GM19099 (cell line): ENCODE results near the gene LDLRAD3.

Experiments
- POLR2A ChIP-seq: IDR thresholded peaks from 3 replicates; pipeline ENCODE4 v1.6.1; 2011; ENCODE audit warnings: low read depth; ENCODE audit not compliant: insufficient read length; ENCODE audit errors: extremely low read depth

LDLRAD3 gene

DNA sequence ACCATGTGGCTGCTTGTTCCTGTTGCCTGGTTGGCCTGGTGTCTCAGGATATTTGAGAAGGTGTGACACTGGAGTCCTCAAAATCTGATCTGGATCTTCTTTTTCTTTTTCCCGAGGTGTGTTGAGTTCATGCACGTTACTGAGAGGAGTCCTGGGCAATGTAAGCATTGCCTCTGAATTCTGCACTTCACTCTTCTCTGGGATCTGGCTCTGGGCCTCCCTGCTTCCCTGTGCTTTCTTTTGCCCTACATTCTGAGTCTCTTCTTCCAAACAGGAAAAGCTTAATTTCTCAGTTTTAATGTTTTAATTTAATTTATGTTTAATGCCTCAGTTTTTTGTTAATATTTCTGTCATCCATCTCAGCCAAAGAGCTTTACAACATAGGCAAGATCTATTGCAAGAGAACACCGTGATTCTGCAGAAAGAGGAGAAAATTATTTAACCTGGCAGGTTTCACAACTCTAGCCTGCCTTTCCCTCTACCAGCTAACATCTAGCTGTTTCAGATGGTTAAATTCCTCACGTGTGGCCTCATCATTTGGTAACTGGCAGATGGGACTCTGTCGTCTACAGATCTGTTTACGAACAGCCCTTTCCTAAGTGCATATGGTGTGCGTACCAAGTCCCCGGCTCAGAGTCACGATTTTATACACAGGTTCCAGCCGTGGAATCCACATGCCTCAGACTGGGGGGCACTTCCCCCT is 24.7 kb downstream of the LDLRAD3 start:
- no peak for TF ChIP-seq POLR2A

DNA sequence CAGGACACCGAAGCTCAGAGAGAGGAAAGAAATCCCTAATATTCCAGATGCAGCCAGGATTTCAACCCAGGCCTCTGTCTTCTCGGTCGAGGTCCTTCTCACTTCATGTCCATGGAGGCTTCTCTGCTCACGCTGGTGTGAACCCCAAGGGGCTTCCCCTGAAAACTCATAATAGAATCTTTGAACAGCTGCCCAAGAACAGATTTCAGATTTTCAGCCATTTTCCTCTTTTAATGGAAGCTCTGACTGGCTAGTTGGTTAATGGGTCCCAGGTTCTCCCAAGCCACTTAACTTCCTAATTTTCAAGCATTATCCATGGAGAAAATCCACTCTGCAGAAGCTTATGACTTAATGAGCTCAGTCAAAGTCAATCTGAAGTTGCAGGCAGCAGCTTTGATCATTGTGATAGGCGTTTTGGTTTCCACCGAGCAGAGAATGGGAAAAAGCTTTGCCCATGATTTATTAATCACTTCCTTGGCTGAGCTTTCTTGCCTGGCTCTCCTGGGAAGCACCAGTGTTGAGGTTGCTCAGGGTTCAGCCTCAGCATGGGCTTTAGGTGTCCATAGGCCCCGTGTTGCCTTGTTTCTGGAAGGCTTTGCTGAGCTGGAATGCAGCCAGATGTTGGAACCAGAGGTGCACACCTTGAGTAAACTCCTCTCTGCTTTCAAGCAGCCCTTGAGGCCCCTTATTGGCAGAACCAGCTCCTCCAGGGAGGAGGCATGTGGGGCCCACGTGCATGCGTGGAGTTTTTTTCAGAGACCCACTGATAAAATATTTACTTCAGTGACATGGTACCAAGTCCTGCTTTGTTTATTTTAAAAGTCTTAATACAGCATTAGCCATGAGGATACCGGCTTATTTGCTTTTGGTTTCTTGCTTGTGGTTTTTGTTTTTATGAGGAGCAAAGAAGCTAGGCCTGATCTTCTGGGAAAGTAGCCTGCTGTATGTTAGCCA is 25.5 kb downstream of the LDLRAD3 start:
- TF ChIP-seq POLR2A: no peak

DNA sequence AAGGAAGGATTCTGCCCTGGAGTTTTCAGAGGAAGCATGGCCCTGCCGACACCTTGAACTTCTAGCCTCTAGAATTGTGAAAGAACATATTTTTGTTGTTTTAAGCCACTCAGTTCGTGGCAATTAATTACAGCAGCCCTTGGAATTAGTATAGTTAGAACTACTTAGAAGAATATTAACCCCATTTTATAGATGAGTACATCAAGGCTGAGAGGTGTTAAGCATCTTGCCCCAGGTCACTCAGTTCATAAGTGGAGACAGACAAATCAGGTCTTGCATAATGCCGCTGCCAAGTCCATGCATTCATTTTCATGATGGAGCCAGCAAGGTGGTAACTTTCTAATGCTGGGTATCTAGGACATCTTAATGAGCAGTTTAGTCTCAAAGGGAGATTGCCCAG is 26.6 kb downstream of the LDLRAD3 start:
- TF ChIP-seq POLR2A: no peak

DNA sequence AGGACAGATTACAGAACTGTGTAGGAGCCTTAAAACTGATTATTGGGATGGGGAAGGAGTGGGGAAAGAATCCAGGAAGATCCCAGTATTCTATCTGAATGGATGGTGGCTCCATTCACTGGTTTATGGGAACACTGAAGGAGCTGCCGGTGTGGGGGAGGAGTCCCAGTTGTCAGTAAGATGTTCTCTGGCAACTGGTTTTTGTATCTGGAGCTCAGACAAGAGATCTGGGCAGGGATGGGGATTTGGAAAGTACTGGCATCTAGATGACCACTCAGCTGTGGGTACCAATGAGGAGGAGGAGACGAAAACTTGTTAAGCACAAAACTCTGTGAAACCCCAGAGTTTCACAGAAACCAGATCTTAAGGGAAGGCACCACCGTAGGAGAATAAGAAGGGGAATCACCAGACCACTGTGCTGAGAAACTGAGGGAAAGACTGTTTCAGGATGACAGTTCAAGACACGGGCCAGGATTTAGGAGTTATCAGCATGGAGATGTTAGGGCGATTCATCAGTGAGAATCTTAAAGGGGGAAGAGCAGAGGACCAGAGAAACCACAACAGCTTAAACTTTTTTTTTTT is 28.1 kb downstream of the LDLRAD3 start:
- no peak for TF ChIP-seq POLR2A

DNA sequence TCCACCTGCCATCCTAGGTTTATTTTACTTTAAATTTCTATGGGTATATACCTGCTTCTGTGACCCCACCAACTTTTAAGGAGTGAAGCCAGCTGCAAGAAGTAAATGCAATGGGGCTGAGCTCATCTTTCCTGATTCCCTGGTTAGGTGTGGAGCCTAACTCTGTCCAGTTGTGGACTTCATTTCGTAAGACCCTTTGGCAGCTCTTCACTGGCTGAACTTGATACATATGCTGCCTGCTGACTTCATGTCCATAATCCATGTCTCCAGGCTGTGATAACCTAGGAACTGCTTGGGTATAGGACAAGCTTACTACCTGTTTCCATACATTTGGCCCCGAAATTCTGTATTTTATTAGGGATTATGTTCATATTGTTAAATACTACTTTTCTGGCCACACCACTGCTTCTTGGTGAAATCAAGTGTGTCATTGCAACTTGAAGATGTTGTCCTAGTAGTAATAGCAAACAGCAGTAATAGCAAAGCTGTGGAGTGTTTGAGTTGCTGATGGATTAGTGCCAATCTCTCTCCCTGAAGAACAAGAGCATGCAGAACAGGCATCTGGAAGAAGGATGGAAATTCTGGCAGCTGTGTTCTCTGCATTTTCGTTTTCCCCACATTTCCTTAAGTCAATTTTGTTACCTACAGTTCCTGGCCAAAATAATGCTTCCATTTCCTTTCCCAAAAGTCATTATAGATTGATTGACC is 31.2 kb downstream of the LDLRAD3 start:
- no peak for TF ChIP-seq POLR2A

DNA sequence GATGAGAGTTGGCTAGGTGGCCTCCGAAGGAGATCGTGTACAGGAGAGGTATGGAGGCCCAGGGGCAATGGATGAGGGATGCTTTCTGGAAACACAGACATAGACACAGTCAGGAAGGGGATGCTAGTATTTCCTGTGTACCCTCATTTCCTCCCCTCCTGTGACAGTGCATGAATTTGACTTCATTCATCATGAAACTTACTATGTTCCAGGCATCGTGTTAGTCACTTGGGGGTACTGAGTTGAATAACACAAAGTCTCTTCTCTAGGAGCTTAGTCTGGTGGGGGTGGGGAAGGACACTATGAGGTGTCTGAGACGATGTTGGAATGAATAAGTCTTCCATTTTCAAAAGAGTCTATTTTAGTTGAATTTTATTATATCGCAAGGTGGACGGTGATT is 32.6 kb downstream of the LDLRAD3 start:
- TF ChIP-seq POLR2A: no peak

DNA sequence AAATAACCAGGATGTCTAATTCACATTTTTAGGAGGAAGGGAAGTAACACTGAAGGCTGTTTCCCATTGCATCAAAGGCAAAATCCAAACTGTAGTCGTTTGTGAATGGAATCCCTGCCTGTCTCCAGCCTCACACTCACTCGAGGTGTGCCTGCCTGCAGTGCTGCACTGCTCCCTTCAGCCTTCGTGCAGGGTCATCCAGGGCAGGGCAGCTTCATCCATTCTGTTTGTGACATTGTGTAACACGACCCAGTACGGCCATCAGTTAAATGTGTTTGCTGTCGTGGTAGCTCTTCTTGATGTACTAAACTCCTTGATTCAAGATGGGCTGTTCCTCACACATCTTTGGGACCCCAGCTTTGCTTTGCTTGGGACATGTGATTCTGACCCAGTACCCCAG is 34.3 kb downstream of the LDLRAD3 start:
- TF ChIP-seq POLR2A: no peak

DNA sequence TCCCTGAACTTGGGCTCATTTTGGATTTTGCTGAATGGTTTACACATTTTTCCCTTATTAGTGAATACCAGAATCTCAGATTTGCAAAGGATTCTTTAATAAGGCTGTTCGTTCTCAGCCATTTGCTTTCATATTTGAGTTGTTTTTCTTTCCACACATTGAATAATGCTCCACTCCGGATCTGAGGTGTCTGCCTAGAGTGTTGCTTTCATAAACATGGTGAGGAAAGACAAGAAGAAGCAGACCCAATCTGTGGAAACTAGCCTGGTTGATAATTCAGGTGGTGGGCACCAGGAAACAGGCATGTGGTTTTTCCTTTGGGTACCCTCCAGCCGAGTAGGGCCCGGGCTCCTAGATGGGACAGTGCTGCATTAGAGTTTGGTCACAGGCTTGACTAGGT is 35.0 kb downstream of the LDLRAD3 start:
- no peak for TF ChIP-seq POLR2A

DNA sequence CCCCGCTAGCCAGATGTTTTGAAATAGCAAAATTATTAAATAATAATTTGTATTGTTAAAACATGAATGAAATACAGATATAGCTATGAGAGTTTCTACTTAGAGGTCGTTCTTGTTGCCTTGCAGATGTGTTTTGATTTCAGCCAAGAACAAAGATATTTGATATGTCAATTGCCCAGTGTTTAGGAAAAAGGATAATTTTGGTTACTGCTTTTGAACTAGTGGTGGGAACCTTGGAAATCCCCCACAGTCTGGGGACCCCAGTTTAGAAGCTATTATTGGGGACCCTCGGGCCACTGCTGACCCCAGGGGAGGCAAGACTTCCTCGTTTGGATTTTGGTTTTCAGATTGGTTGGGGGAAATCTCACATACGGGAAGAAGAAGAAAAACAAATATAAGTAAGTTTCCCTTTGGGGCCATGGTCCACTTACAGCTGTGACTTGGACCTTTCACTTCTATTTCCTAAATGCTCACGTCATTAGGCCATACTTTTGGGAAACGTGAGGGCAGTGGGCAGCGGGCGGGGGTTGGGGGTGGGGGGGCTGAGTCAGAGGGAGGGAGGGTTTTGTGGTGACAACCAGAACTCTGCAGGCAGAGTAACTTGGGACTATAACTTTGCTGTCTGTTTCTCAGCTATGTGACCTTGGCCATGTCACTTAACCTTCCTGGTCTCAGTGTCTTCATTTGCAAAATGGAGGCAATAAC is 37.0 kb downstream of the LDLRAD3 start:
- no peak for TF ChIP-seq POLR2A

DNA sequence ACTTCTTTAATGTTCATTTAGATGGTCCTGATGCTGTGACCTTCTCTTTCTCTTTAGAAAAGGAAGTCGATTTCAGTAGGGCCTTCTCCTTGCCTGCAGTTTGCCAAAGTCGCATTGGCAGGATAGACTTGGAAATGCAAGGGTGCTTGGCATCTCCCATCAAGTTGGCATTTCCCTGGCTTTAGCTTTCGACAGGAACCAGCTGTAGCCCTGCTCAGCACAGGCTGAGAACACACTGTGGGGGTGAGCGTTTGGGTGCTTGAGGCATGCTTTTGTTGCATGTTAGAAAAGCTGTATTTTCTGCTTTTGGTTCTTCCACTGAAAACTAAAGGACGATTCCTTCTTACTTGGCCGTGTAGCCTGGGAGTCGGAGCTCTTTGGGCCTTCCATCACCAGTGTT is 37.7 kb downstream of the LDLRAD3 start:
- TF ChIP-seq POLR2A: no peak

DNA sequence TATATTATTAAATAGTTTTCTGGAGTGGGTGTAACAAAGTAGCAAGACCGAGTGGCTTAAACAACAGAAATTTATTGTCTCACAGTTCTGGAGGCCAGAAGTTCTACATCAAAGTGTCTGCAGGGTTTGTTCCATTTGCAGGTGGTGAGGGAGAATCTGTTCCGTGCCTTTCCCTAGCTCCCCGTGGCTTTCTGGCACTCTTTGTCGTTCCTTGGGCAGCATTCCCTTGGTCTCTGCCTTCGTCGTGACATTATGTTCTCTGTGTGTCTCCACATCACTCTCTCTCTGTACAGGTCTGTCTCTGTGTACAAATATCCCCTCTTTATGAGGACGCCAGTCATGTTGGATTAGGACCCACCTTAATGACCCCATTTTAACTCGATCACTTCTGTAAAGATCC is 38.2 kb downstream of the LDLRAD3 start:
- TF ChIP-seq POLR2A: no peak

DNA sequence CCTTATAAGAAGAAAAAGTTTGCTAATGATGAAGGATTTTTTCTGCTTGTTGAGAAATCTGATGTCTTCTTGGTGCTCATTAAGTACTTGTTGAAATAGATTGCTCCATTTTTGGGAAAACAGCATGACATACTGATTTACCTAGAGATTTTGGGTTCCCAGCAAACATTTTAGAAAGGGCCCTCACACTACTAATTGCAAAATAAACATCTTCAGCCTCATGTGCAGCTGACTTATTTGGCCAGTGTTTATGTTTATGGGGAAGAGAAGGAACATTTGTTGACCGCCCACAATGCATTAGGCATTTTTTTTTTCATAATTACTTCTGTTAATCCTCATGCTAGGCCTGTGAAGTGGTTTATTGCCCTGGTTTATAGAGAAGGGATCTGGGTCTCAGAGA is 40.1 kb downstream of the LDLRAD3 start:
- no peak for TF ChIP-seq POLR2A

DNA sequence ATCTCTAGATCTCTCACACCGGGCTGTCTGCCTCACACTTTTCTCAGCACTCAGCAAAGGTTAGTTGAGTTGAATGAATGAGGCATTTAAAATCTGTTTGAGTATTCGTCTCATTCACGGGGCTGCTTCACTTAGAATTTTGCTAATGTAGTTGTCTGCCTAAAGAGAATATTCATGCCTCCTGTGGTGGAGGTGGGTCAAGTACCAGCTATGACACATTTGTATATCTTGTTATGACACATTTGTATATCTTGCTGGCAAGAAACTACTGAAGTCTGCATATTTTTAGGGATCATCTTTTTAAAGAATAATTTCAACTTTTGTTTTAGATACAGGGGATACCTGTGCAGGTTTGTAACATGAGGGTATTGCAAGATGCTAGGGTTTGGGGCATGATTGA is 43.1 kb downstream of the LDLRAD3 start:
- TF ChIP-seq POLR2A: no peak

DNA sequence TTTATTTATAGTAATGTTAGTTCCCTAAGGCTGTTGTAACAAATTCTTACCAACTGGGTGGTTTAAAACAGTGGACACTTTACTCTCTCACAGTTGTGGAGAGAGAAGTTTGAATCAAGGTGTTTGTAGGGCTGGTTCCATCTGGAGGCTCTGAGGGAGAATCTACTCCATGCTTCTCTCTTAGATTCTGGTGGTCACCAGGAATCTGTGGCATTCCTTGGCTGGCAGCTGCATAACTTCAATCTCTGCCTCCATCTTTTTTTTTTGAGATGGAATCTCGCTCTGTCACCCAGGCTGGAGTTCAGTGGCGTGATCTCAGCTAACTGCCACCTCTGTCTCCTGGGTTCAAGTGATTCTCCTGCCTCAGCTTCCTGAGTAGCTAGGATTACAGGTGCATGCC is 46.3 kb downstream of the LDLRAD3 start:
- TF ChIP-seq POLR2A: no peak

DNA sequence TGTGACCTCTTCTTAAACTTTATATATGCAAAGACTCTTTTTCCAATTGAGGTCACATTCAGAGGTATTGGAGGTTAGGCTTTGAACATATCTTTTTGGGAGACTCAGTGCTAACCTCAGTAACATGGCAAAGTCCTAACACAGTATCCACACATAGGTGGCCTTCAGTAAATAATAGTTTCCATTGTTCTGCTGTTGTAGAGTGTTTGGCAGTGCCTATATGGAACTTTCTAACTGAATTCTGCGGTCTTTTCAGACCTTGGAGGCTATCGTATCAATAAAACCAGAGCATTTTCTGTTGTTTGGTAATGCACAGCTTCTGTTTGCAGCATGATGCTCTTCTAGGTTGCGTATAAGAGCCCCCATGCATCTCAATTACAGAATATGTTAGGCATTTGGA is 47.0 kb downstream of the LDLRAD3 start:
- no peak for TF ChIP-seq POLR2A

DNA sequence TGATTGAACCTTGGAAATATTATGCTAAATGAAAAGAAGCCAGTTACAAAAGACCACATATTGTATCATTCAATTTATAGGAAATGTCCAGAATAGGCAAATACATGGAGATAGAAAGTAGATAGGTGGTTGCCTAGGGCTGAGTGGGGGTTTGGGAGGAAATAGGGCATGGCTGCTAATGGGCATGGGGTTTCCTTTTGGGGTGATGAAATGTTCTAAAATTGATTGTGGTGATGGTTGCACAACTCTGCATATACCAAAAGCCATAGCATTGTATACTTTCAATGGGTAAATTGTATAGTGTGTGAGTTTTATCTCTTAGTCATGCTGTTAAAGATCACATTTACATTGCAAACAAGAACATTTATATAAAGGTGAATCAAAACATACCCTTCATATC is 48.7 kb downstream of the LDLRAD3 start:
- no peak for TF ChIP-seq POLR2A
